Endodermal cell (in vitro differentiated cells): ENCODE data around the gene MYO15B. TPM values are rescaled to one million over a fixed set of nuclear protein-coding genes. Genes with fewer than 3 reads are reported as not detected.

ENCODE experiments used
- DNase-seq: peaks from one replicate; pipeline ENCODE4 v3.0.0-alpha.2; 2017
- H3K27ac ChIP-seq: 2 replicates; pipeline ENCODE4 v1.5.1; 2013; ENCODE audit warnings: mild to moderate bottlenecking, low read depth, low read length, moderate library complexity
- H3K27me3 ChIP-seq: 2 replicates; pipeline ENCODE4 v1.6.1; 2013; ENCODE audit warnings: mild to moderate bottlenecking, low read length, moderate library complexity; ENCODE audit not compliant: insufficient read depth, control insufficient read depth, poor library complexity, severe bottlenecking
- H3K36me3 ChIP-seq: 2 replicates; pipeline ENCODE4 v1.7.0; 2013; ENCODE audit warnings: mild to moderate bottlenecking, low read length, moderate library complexity; ENCODE audit not compliant: control insufficient read depth, insufficient read depth
- H3K4me1 ChIP-seq: one replicate; pipeline ENCODE4 v1.7.0; 2013; ENCODE audit warnings: low read length; ENCODE audit not compliant: control insufficient read depth, insufficient read depth
- H3K4me3 ChIP-seq: 2 replicates; pipeline ENCODE4 v1.5.1; 2013; ENCODE audit warnings: mild to moderate bottlenecking, low read length, moderate library complexity
- H3K9ac ChIP-seq: 2 replicates; pipeline ENCODE4 v1.6.1; 2013; ENCODE audit warnings: mild to moderate bottlenecking, low read length, moderate library complexity; ENCODE audit not compliant: poor library complexity, severe bottlenecking; ENCODE audit errors: extremely low read depth
- H3K9me3 ChIP-seq: 2 replicates; pipeline ENCODE4 v1.6.1; 2013; ENCODE audit warnings: mild to moderate bottlenecking, low read length, moderate library complexity; ENCODE audit not compliant: control insufficient read depth
- H3K27ac Mint-ChIP-seq: 2 replicates; pipeline ENCODE4 v1.8.0; 2020; ENCODE audit warnings: mixed read lengths
- H3K27me3 Mint-ChIP-seq: 2 replicates; pipeline ENCODE4 v1.8.0; 2021; ENCODE audit warnings: mild to moderate bottlenecking, mixed read lengths; ENCODE audit not compliant: insufficient read depth
- H3K36me3 Mint-ChIP-seq: 2 replicates; pipeline ENCODE4 v1.8.0; 2020; ENCODE audit warnings: low read depth, mixed read lengths
- H3K4me1 Mint-ChIP-seq: 2 replicates; pipeline ENCODE4 v1.8.0; 2020; ENCODE audit warnings: mixed read lengths
- H3K4me3 Mint-ChIP-seq: 2 replicates; pipeline ENCODE4 v1.8.0; 2020; ENCODE audit warnings: mild to moderate bottlenecking, moderate library complexity, mixed read lengths
- H3K9me3 Mint-ChIP-seq: 2 replicates; pipeline ENCODE4 v1.8.0; 2020; ENCODE audit warnings: mild to moderate bottlenecking, mixed read lengths
- WGBS, 2 experiments: methylation state at CpG; one replicate each; pipeline versions ENCODE4 v1.1.5 to v1.1.7; 2013; ENCODE audit warnings: missing lambda C conversion rate in 2 of 2, mixed read lengths in 1 of 2; ENCODE audit not compliant: insufficient coverage in 1 of 2, insufficient read length in 1 of 2; 5-methylcytosine and 5-hydroxymethylcytosine counted together
- total RNA-seq, 2 donors: library from RNA; stranded (reverse); fragmentation: NEBNext Ultra II Directional in 1 of 2; extraction: Animal tissue kit (Norgen Biotek cat#: 25700) in 1 of 2; gene quantifications; 2 replicates in 1 of 2; 3 replicates in 1 of 2; pipeline ENCODE4 v1.2.1, GENCODE V29; 2021
- TF ChIP-seq, protein P1 (sequence below): fragments of 200-600 bp; sonication (generic); conservative IDR thresholded peaks from 2 replicates; pipeline ENCODE4 v1.5.0; 2021; ENCODE audit warnings: antibody characterized with exemption, mild to moderate bottlenecking

The MYO15B gene
- total RNA-seq, 2 donors from 2014 or later, result 89.0 to 123 TPM

DNA sequence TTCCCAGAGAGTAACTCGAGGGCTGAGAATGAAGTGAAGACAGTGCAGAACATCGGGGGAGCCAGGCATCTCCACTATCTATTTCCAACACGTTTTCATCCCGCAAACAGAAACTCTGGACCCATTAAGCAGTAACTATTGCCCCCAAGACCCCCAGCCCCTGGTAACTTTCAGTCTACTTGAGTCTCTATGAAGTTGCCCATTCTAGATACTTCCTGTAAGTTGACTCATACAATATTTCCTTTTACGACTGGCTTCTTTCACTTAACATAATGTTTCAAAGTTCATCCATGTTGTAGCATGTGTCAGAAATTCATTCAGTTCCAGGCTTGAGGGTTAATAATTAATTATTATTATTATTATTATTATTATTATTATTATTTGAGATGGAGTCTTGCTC lies 19.5 kb downstream of the MYO15B start:
- H3K4me3 ChIP-seq, result no peak overlapping the region
- no peak overlapping the region for H3K9ac ChIP-seq
- DNase-seq, result no peak
- no peak overlapping the region for H3K4me3 Mint-ChIP-seq
- no peaks in the 10 kb centered on the region for H3K36me3 Mint-ChIP-seq
- H3K36me3 ChIP-seq, result no peaks in the 10 kb centered on the region
- H3K27me3 Mint-ChIP-seq, result no peaks in the 10 kb centered on the region
- no peaks in the 10 kb centered on the region for H3K4me1 ChIP-seq
- TF ChIP-seq, protein P1, sequence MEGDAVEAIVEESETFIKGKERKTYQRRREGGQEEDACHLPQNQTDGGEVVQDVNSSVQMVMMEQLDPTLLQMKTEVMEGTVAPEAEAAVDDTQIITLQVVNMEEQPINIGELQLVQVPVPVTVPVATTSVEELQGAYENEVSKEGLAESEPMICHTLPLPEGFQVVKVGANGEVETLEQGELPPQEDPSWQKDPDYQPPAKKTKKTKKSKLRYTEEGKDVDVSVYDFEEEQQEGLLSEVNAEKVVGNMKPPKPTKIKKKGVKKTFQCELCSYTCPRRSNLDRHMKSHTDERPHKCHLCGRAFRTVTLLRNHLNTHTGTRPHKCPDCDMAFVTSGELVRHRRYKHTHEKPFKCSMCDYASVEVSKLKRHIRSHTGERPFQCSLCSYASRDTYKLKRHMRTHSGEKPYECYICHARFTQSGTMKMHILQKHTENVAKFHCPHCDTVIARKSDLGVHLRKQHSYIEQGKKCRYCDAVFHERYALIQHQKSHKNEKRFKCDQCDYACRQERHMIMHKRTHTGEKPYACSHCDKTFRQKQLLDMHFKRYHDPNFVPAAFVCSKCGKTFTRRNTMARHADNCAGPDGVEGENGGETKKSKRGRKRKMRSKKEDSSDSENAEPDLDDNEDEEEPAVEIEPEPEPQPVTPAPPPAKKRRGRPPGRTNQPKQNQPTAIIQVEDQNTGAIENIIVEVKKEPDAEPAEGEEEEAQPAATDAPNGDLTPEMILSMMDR, result no peak
- no peaks in the 10 kb centered on the region for H3K27me3 ChIP-seq
- H3K9me3 ChIP-seq, result no peaks in the 10 kb centered on the region
- H3K27ac ChIP-seq, result no peak overlapping the region
- H3K4me1 Mint-ChIP-seq, result peaks cover 5% of the 10 kb centered on the region
- H3K27ac Mint-ChIP-seq, result no peak overlapping the region
- WGBS, 2 experiments, result 94 to 100% methylated on average over 2 to 5 of the region's 5 CpGs
- no peaks in the 10 kb centered on the region for H3K9me3 Mint-ChIP-seq

DNA sequence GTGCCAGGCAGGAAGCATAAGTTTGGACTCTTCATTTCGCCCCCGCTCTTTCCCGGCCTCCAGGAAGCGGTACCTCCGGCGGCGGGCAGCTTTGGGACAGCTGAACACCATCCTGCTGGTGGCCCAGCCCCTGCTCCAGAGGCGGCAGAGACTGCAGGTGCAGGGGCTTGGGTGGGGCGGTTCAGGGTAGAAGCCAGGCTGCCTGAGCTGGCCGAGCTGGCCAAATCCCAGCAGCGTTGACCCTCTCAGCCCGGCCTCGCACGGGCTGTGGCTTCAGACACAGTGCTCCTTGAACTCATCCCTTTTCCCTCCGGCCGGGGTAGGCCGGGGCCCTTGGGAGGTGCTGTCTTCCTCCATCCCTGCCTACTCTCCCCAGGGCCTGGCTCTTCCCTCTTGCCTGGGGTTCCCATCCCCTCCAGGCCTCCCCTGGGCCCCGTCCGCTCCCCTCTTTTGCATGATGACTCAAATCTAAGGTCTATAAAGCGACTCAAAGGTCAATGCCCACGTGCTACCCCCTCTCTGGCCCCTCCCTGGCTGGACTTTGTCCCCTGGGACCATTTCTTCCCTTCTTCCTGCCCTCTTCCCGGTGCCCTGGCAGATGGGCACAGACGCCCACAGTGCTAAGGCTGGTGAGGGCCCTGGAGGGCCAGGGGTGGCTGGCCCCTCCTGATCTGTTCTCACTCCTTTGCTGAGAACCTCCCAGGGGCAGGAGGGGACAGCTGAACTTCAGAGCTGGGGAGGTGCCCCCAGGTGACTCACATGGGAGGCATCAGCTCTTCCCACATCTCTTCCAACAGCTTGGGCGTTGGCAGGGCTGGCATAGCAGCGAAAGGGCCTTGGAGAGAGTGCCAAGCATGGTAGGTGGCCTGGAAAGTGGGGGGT lies 22.7 kb downstream of the MYO15B start:
- 89 to 94% methylated on average over 12 to 25 of the region's 25 CpGs for WGBS, 2 experiments
- H3K4me3 ChIP-seq, result no peak overlapping the region

DNA sequence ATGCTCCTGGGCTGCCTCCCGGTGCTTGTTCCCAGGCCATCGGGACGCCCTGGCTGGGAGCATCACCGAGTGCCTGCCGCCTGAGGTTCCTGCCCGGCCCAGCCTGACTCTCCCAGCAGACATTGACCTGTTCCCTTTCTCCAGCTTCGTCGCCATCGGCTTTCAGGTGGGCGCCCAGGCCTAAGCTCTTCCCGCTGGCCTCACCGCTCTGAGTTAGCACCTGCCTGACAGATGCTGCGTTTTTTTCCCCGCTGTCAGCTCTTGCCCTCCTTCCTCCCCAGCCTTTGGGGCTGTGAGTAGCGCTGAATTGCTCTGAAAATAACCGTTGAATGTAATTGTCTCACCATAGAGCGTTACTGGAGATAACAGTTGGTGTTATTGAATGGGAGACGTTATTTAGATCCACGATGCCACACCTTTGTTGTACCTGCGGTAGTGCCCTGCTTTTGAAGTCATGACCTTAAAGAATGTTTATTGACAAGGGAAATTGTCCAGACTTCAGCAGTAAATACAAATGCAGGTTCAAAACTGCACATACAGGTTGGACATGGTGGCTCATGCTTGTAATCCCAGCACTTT lies 24.3 kb downstream of the MYO15B start:
- H3K4me3 ChIP-seq, result no peak overlapping the region
- H3K4me3 Mint-ChIP-seq, result no peak overlapping the region
- no peaks in the 10 kb centered on the region for H3K27me3 Mint-ChIP-seq
- H3K36me3 Mint-ChIP-seq, result no peaks in the 10 kb centered on the region
- H3K4me1 Mint-ChIP-seq, result peaks cover 1% of the 10 kb centered on the region
- H3K27ac Mint-ChIP-seq, result no peak overlapping the region
- H3K27me3 ChIP-seq, result no peaks in the 10 kb centered on the region
- no peak overlapping the region for H3K27ac ChIP-seq
- TF ChIP-seq, protein P1, result no peak
- H3K9me3 ChIP-seq, result no peaks in the 10 kb centered on the region
- H3K4me1 ChIP-seq, result no peaks in the 10 kb centered on the region
- WGBS, 2 experiments, result 92 to 95% methylated on average over 16 to 20 of the region's 20 CpGs
- H3K36me3 ChIP-seq, result no peaks in the 10 kb centered on the region
- no peak for DNase-seq
- H3K9ac ChIP-seq, result no peak overlapping the region
- no peaks in the 10 kb centered on the region for H3K9me3 Mint-ChIP-seq

More for the DNA sequence above, 22.7 kb downstream of the MYO15B start:
- H3K9ac ChIP-seq, result no peak overlapping the region
- no peaks in the 10 kb centered on the region for H3K36me3 Mint-ChIP-seq
- H3K4me3 Mint-ChIP-seq, result no peak overlapping the region
- no peaks in the 10 kb centered on the region for H3K36me3 ChIP-seq
- no peaks in the 10 kb centered on the region for H3K27me3 ChIP-seq
- H3K4me1 Mint-ChIP-seq, result peaks cover 5% of the 10 kb centered on the region
- TF ChIP-seq, protein P1, result no peak
- no peaks in the 10 kb centered on the region for H3K9me3 ChIP-seq
- H3K27ac ChIP-seq, result no peak overlapping the region
- no peaks in the 10 kb centered on the region for H3K4me1 ChIP-seq
- DNase-seq, result no peak
- no peak overlapping the region for H3K27ac Mint-ChIP-seq
- H3K27me3 Mint-ChIP-seq, result no peaks in the 10 kb centered on the region
- no peaks in the 10 kb centered on the region for H3K9me3 Mint-ChIP-seq
